HL-60 (cell line): ENCODE results near the gene NUTF2.
A peak's percentile ranks its signal among the peaks of the same experiment; 100 is the strongest.

Source experiments
- DNase-seq, 2 experiments: peaks; one replicate each; pipeline ENCODE4 v3.0.0-alpha.2; 2010 to 2020; ENCODE audit warnings: low read depth in 1 of 2, low spot score in 1 of 2
- H3K27ac ChIP-seq: fragments of 250-450 bp; sonication (Bioruptor Pico); replicated peaks from 2 replicates; pipeline ENCODE4 v1.5.1; 2020; ENCODE audit warnings: mild to moderate bottlenecking, moderate library complexity
- H3K27me3 ChIP-seq: fragments of 250-450 bp; sonication (Bioruptor Pico); 2 replicates; pipeline ENCODE4 v1.5.1; 2021; ENCODE audit warnings: mild to moderate bottlenecking, moderate library complexity; ENCODE audit not compliant: insufficient read depth, poor library complexity, severe bottlenecking
- H3K4me3 ChIP-seq: replicated peaks from 2 replicates; pipeline ENCODE4 v1.5.1; 2011; ENCODE audit warnings: mild to moderate bottlenecking, control low read depth, low read length; ENCODE audit not compliant: insufficient read depth
- GABPA ChIP-seq: IDR thresholded peaks from 2 replicates; pipeline ENCODE4 v1.6.1; 2012; ENCODE audit warnings: low read depth
- POLR2AphosphoS5 ChIP-seq: IDR thresholded peaks from 2 replicates; pipeline ENCODE4 v1.6.1; 2012; ENCODE audit warnings: low read depth
- SPI1 ChIP-seq: IDR thresholded peaks from 2 replicates; pipeline ENCODE4 v1.6.1; 2012; ENCODE audit warnings: low read depth, mild to moderate bottlenecking, borderline replicate concordance
- TF ChIP-seq, protein P1 (sequence below): IDR thresholded peaks from 2 replicates; pipeline ENCODE4 v1.6.1; 2012; ENCODE audit warnings: low read depth; ENCODE audit not compliant: insufficient replicate concordance
- TF ChIP-seq, protein P2 (sequence below): IDR thresholded peaks from one replicate; pipeline ENCODE4 v1.5.1; 2011; ENCODE audit warnings: low read length, control low read depth, inconsistent platforms; ENCODE audit not compliant: insufficient read depth

The NUTF2 gene

DNA sequence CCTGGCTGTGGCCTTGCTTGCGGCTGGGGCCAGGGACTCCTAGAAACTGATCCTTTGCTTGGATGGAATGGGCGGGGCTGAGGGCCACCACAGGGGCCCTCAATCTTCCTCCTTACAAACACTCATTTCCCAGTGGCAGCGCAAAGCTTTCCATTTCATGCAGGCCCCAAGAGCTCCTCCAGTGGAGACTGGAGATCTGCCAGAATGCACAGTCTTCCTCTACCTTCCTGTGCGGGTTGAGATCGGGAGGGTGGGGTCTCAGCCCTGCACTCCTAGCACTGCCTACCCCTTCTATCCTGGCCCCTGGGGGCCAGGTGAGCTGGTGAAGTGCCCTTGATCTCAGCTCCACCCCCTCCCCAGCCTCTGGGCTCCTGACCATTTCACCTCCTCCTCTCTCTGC is 39.7 kb downstream of the NUTF2 start:
- no peak overlapping the region for H3K4me3 ChIP-seq
- TF ChIP-seq, protein P1, sequence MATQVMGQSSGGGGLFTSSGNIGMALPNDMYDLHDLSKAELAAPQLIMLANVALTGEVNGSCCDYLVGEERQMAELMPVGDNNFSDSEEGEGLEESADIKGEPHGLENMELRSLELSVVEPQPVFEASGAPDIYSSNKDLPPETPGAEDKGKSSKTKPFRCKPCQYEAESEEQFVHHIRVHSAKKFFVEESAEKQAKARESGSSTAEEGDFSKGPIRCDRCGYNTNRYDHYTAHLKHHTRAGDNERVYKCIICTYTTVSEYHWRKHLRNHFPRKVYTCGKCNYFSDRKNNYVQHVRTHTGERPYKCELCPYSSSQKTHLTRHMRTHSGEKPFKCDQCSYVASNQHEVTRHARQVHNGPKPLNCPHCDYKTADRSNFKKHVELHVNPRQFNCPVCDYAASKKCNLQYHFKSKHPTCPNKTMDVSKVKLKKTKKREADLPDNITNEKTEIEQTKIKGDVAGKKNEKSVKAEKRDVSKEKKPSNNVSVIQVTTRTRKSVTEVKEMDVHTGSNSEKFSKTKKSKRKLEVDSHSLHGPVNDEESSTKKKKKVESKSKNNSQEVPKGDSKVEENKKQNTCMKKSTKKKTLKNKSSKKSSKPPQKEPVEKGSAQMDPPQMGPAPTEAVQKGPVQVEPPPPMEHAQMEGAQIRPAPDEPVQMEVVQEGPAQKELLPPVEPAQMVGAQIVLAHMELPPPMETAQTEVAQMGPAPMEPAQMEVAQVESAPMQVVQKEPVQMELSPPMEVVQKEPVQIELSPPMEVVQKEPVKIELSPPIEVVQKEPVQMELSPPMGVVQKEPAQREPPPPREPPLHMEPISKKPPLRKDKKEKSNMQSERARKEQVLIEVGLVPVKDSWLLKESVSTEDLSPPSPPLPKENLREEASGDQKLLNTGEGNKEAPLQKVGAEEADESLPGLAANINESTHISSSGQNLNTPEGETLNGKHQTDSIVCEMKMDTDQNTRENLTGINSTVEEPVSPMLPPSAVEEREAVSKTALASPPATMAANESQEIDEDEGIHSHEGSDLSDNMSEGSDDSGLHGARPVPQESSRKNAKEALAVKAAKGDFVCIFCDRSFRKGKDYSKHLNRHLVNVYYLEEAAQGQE: no peak
- TF ChIP-seq GABPA: no peak
- no peak for TF ChIP-seq POLR2AphosphoS5
- TF ChIP-seq, protein P2, sequence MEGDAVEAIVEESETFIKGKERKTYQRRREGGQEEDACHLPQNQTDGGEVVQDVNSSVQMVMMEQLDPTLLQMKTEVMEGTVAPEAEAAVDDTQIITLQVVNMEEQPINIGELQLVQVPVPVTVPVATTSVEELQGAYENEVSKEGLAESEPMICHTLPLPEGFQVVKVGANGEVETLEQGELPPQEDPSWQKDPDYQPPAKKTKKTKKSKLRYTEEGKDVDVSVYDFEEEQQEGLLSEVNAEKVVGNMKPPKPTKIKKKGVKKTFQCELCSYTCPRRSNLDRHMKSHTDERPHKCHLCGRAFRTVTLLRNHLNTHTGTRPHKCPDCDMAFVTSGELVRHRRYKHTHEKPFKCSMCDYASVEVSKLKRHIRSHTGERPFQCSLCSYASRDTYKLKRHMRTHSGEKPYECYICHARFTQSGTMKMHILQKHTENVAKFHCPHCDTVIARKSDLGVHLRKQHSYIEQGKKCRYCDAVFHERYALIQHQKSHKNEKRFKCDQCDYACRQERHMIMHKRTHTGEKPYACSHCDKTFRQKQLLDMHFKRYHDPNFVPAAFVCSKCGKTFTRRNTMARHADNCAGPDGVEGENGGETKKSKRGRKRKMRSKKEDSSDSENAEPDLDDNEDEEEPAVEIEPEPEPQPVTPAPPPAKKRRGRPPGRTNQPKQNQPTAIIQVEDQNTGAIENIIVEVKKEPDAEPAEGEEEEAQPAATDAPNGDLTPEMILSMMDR: no peak

DNA sequence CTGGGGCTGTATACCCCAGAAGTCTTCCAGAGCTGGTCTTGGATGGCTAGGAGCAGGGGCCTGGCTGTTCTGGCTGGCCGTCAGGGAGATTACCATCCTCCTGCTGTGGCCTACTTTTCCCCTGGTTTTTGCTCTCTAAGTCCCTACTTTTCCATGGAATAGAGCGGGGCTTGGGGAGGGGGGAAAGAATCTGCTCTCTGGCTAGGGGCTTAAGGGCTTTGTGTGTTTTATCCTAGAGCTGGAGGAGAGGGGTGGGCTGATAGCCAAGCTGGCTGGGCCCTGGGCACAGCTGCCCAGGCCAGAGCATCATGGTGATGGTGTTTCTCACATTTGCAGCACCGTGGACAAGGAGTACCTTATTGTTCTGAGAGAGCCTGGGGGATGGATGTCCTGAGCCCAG is 41.6 kb downstream of the NUTF2 start:
- DNase-seq: no peak
- TF ChIP-seq, protein P2: no peak
- TF ChIP-seq, protein P1: no peak
- TF ChIP-seq SPI1: no peak
- no peak for TF ChIP-seq POLR2AphosphoS5
- no peaks in the 10 kb centered on the region for H3K27me3 ChIP-seq

More for the DNA sequence above, 39.7 kb downstream of the NUTF2 start:
- no peaks in the 10 kb centered on the region for H3K27me3 ChIP-seq
- no peak overlapping the region for H3K27ac ChIP-seq
- DNase-seq: no peak

DNA sequence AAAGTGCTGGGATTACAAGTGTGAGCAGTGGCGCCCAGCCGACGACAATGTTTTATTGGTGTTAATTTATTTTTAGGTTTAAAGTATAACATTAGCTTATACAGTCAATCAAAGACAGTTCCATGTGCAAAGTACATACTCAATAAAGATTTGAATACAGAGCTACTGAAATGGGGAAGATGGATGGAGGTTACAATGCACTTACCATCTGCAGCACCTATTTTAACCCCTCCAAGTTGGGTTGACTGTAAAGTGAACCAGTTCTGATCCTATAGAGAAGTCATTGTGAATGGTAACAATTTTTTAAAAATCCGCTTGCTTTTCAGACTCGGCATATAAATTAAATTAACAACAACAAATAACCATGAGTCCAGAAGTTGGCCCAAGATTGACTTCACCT is 45.6 kb downstream of the NUTF2 start:
- peak overlapping the region; percentile 52 for H3K27ac ChIP-seq
- TF ChIP-seq GABPA (no peak), POLR2AphosphoS5 (no peak), SPI1 (no peak)
- TF ChIP-seq, protein P1: no peak
- TF ChIP-seq, protein P2: no peak
- no peak for DNase-seq

More for the DNA sequence above, 41.6 kb downstream of the NUTF2 start:
- no peak overlapping the region for H3K27ac ChIP-seq
- no peak overlapping the region for H3K4me3 ChIP-seq

More for the DNA sequence above, 45.6 kb downstream of the NUTF2 start:
- peak overlapping the region; percentile 17 for H3K4me3 ChIP-seq
- no peaks in the 10 kb centered on the region for H3K27me3 ChIP-seq
